ENCODE measurements around the gene KCNQ4.

DNA sequence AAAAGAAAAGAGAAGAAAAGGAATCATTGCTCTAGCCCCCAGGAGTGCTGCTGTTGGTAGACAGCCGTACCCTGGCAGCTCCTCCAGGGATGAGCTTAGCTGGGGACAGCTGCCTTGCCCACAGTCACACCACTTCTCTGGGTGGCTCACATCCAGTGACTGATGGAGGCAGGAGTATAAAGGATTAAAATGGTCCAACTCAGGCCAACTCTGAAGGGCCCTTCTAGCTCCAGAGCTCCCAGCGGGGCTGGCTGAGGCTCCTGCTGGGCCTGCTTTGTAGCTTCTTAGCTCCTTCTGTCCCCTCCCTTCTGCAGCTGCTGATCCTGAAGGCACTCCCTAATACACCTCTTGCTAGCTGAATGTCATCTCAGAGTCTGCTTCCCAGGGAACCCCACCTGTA is 74.2 kb downstream of the KCNQ4 start:
- TF ChIP-seq, protein P1, sequence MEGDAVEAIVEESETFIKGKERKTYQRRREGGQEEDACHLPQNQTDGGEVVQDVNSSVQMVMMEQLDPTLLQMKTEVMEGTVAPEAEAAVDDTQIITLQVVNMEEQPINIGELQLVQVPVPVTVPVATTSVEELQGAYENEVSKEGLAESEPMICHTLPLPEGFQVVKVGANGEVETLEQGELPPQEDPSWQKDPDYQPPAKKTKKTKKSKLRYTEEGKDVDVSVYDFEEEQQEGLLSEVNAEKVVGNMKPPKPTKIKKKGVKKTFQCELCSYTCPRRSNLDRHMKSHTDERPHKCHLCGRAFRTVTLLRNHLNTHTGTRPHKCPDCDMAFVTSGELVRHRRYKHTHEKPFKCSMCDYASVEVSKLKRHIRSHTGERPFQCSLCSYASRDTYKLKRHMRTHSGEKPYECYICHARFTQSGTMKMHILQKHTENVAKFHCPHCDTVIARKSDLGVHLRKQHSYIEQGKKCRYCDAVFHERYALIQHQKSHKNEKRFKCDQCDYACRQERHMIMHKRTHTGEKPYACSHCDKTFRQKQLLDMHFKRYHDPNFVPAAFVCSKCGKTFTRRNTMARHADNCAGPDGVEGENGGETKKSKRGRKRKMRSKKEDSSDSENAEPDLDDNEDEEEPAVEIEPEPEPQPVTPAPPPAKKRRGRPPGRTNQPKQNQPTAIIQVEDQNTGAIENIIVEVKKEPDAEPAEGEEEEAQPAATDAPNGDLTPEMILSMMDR (IDR thresholded peaks at IDR 0.05; ENCODE audit: low read depth, low read length): no peak
- TF ChIP-seq EZH2phosphoT487 (IDR thresholded peaks at IDR 0.05; ENCODE audit: low read depth): no peak
